K562 (cell line): ENCODE measurements around the gene MEGF11. TPM values are rescaled to one million over a fixed set of nuclear protein-coding genes. Genes with fewer than 3 reads are reported as not detected.
A peak's percentile ranks its signal among the peaks of the same experiment; 100 is the strongest.

Experiments
- ATAC-seq: fragments of 200-7000 bp; cut with Tn5 transposase; 3 replicates; pipeline ENCODE4 v1.9.1; 2020; ENCODE audit warnings: moderate library complexity
- BruUV-seq: library from RNA; stranded (reverse); fragments of 400-500 nt; replicated peaks from 2 replicates; lab custom pipeline; 2021; lab: Mats Ljungman, UMichigan
- CTCF ChIA-PET: fragments of 300-600 bp; formaldehyde crosslinking; extraction: SDS; loops from one replicate; lab custom pipeline; 2021; ENCODE audit warnings: low intra/inter-chr PET ratio; lab: Yijun Ruan, JAX
- POLR2A ChIA-PET: fragments of 300-600, 350-650 bp; sonication (Branson Sonifier 250); formaldehyde crosslinking; extraction: SDS; loops from one replicate; lab custom pipeline; 2021; ENCODE audit warnings: antibody characterized with exemption, inconsistent platforms; lab: Yijun Ruan, JAX
- DNase-seq, 4 experiments: peaks; one replicate each; pipeline versions ENCODE4 v3.0.0 to v3.0.0-alpha.2; 2011 to 2018; ENCODE audit warnings: low spot score in 3 of 4, mixed read lengths in 3 of 4; ENCODE audit errors: extremely low read depth in 1 of 4
- FAIRE-seq: peaks from 2 replicates; lab custom pipeline; 2011; peaks lifted over from hg19 to GRCh38; lab: Jason Lieb, UNC
- H2AFZ ChIP-seq: 2 replicates; pipeline ENCODE4 v1.6.0; 2011; ENCODE audit warnings: low read depth, low read length, control low read depth, inconsistent platforms
- H3K27ac ChIP-seq: fragments of 200-600 bp; 3 replicates; pipeline ENCODE4 v1.8.0; 2011; ENCODE audit warnings: low read depth, mild to moderate bottlenecking, control low read depth, inconsistent platforms, low read length, moderate library complexity, mixed read lengths; ENCODE audit errors: extremely low read depth
- H3K27me3 ChIP-seq, 2 experiments: fragments of 300-600 bp in 1 of 2; 2 replicates in 1 of 2; 3 replicates in 1 of 2; pipeline versions ENCODE4 v1.6.0 to v1.8.0; 2011; ENCODE audit warnings: inconsistent platforms in 2 of 2, low read length in 2 of 2, mild to moderate bottlenecking in 1 of 2, mixed read lengths in 1 of 2, moderate library complexity in 1 of 2; ENCODE audit not compliant: control insufficient read depth in 2 of 2, insufficient read depth in 2 of 2
- H3K36me3 ChIP-seq: fragments of 300-600 bp; 3 replicates; pipeline ENCODE4 v1.8.0; 2011; ENCODE audit warnings: mild to moderate bottlenecking, low read length, inconsistent platforms; ENCODE audit not compliant: control insufficient read depth, insufficient read depth
- H3K4me1 ChIP-seq, 2 experiments: fragments of 200-600 bp in 1 of 2; replicated peaks in 1 of 2; 2 replicates in 1 of 2; 3 replicates in 1 of 2; pipeline versions ENCODE4 v1.5.1 to v1.8.0; 2011; ENCODE audit warnings: inconsistent platforms in 2 of 2, low read length in 2 of 2, mild to moderate bottlenecking in 1 of 2, mixed read lengths in 1 of 2, moderate library complexity in 1 of 2; ENCODE audit not compliant: control insufficient read depth in 2 of 2, insufficient read depth in 2 of 2
- H3K4me2 ChIP-seq: 2 replicates; pipeline ENCODE4 v1.6.1; 2011; ENCODE audit warnings: low read length, control low read depth, inconsistent platforms, mixed read lengths; ENCODE audit not compliant: insufficient read depth
- H3K4me3 ChIP-seq: fragments of 200-600 bp; sonication (generic), shearing (Covaris generic); 2 replicates; pipeline ENCODE4 v1.5.1; 2016; ENCODE audit warnings: control low read depth, inconsistent platforms
- H3K79me2 ChIP-seq: fragments of 200-600 bp; 3 replicates; pipeline ENCODE4 v1.8.0; 2011; ENCODE audit warnings: low read length, inconsistent platforms; ENCODE audit not compliant: control insufficient read depth, insufficient read depth
- H3K9ac ChIP-seq, 2 experiments: 2 replicates each; pipeline versions ENCODE4 v1.6.0 to v1.6.1; 2011; ENCODE audit warnings: low read depth in 2 of 2, low read length in 2 of 2, control low read depth in 1 of 2, inconsistent platforms in 1 of 2, mild to moderate bottlenecking in 1 of 2, mixed read lengths in 1 of 2; ENCODE audit not compliant: insufficient read depth in 1 of 2
- H3K9me1 ChIP-seq: one replicate; pipeline ENCODE4 v1.6.0; 2011; ENCODE audit warnings: inconsistent platforms, mild to moderate bottlenecking, low read length, moderate library complexity; ENCODE audit not compliant: control insufficient read depth, insufficient read depth
- H3K9me3 ChIP-seq: replicated peaks from 2 replicates; pipeline ENCODE4 v1.5.1; 2011; ENCODE audit warnings: low read depth, low read length, inconsistent platforms; ENCODE audit not compliant: control insufficient read depth, insufficient read depth
- H4K20me1 ChIP-seq: replicated peaks from 2 replicates; pipeline ENCODE4 v1.6.1; 2011; ENCODE audit warnings: low read length, inconsistent platforms, mixed read lengths; ENCODE audit not compliant: control insufficient read depth, insufficient read depth
- CTBP1 ChIP-seq: fragments of 450-650 bp; IDR thresholded peaks from 2 replicates; pipeline ENCODE4 v1.6.1; 2016; ENCODE audit warnings: borderline replicate concordance
- FOXA3 ChIP-seq, 2 experiments: fragments of 450-650 bp in 1 of 2; sonication (generic) in 1 of 2; formaldehyde crosslinking; IDR thresholded peaks in 1 of 2; conservative IDR thresholded peaks in 1 of 2; 2 replicates each; pipeline versions ENCODE4 v1.4.0 to v1.8.0; 2020 to 2022; ENCODE audit warnings: mild to moderate bottlenecking in 2 of 2, missing genetic modification reagents in 1 of 2
- GTF2F1 ChIP-seq: IDR thresholded peaks from 2 replicates; pipeline ENCODE4 v1.6.1; 2011; ENCODE audit warnings: low read depth, low read length, improper control_type of control experiment
- JUNB ChIP-seq: fragments of 450-650 bp; formaldehyde crosslinking; conservative IDR thresholded peaks from 2 replicates; pipeline ENCODE4 v1.4.0; 2020; ENCODE audit warnings: mild to moderate bottlenecking
- ZBTB17 ChIP-seq: fragments of 450-650 bp; formaldehyde crosslinking; IDR thresholded peaks from 2 replicates; pipeline ENCODE4 v1.4.0; 2020; ENCODE audit warnings: mild to moderate bottlenecking
- ZBTB34 ChIP-seq: fragments of 250-450 bp; sonication (Bioruptor Pico); IDR thresholded peaks from 2 replicates; pipeline ENCODE4 v1.8.0; 2021; ENCODE audit warnings: mild to moderate bottlenecking, moderate library complexity
- WGBS: fragments of 100-300 bp; shearing (Covaris generic); methylation state at CpG from one replicate; pipeline ENCODE4 v1.1.6; 2016; ENCODE audit warnings: low coverage, mixed read lengths; ENCODE audit not compliant: insufficient coverage; ENCODE audit errors: missing lambda C conversion rate; 5-methylcytosine and 5-hydroxymethylcytosine counted together
- in situ Hi-C: fragments of 300-500 bp; cut with MboI; formaldehyde crosslinking; loops from 4 replicates; pipeline ENCODE4 v1.15.0; 2018; ENCODE audit warnings: inconsistent platforms, mixed read lengths
- intact Hi-C: fragments of 100-400 bp; cut with micrococcal nuclease; formaldehyde crosslinking; loops from 2 replicates; pipeline ENCODE4 v1.14.2; 2022
- polyA plus RNA-seq, 8 experiments: library from polyadenylated mRNA; depleted of rRNA in 4 of 8; stranded (reverse) in 5 of 8; unstranded in 3 of 8; fragments of >200 nt; fragmentation: Nextera tagmentation in 2 of 8; fragmentation: Illumina TruSeq in 1 of 8; extraction: Ambion mirVana in 2 of 8; extraction: Trizol in 1 of 8; gene quantifications; 2 replicates each; pipeline versions ENCODE4 v1.2.1 to v1.2.3, GENCODE V29; 2011 to 2014; ENCODE audit warnings: inconsistent platforms in 1 of 8, missing spikeins in 1 of 8
- total RNA-seq, 7 experiments: library from RNA; depleted of rRNA in 6 of 7; stranded (reverse); fragments of >200 nt in 6 of 7; fragmentation: Illumina TruSeq in 2 of 7; extraction: Trizol in 2 of 7; gene quantifications; 2 replicates each; pipeline versions ENCODE4 v1.2.1 to v1.2.3, GENCODE V29; 2011 to 2021; ENCODE audit warnings: low replicate concordance in 1 of 7
- TF ChIP-seq, protein P1 (sequence below): fragments of 150-350 bp; IDR thresholded peaks from 2 replicates; pipeline ENCODE4 v1.6.1; 2014; ENCODE audit warnings: low read depth, mild to moderate bottlenecking, low read length, borderline replicate concordance

MEGF11 gene
- total and polyA plus RNA-seq, 9 of the 15 experiments (the other 6 are each of a cell fraction or from before 2014, with no cell fraction given): 0.06 to 0.23 (median 0.20) TPM; not detected in 6

DNA sequence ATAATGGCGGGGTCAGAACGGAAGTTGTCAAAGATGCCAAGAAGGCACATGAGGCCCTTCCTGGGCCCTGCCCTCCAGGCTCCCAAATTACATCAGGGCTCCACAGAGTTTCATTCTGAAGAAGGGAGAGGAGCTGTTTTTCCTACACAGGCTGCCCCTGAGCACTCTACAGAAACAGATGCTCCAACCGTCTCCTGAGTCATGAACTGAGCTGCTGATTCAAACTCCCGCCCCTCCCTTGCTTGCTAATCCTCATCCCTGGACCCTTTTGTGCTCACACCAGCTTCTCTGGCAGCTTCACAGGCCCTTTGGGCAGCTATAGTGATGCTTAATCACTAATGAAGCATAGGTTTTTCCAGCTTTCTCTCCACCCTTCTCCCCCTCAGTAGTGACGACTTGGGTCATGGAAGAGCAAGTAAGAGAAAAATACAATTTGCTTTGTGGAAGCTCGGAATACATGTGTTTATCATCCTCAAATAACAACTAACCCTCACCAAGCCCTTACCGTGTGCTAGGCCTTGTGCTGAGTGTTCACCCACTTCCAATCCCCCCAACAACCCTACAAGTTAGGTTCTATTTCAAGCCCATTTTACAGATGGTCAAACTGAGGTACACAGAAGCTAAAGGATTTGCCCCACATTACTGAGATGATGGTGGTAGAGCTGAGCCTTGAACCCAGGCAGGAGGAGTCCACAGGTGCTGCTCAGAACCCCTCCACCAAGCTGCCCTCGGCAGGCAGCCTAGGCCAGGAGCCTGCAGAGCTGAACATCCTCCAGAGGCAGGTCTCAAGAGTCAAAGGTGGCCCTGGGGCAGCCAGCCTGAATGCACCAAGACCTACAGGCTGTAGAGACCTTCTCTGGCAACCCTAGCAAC lies 21.9 kb downstream of the MEGF11 start (continued):
- TF ChIP-seq JUNB (CRISPR knock-in tag) (no peak), GTF2F1 (no peak), CTBP1 (0 out of 2 replicates have a peak, but pooled peaks have one; percentile 28)

- H3K4me3 ChIP-seq: no peak overlapping the region
- in situ Hi-C loops (no loop called here), intact Hi-C loops (loop anchor here (10.0 kb wide), 1 partner anchor 55 kb away; no protein-coding TSS in a partner anchor)
- TF ChIP-seq ZBTB34 (CRISPR knock-in tag): no peak
- TF ChIP-seq FOXA3 (CRISPR knock-in tag; conservative IDR thresholded peaks at IDR 0.05 in 1 of 2, IDR thresholded peaks at IDR 0.05 in 1 of 2): peak in 1 of 2 experiments; percentile 38; a peak in 1 of 4 replicates
- TF ChIP-seq, protein P1, sequence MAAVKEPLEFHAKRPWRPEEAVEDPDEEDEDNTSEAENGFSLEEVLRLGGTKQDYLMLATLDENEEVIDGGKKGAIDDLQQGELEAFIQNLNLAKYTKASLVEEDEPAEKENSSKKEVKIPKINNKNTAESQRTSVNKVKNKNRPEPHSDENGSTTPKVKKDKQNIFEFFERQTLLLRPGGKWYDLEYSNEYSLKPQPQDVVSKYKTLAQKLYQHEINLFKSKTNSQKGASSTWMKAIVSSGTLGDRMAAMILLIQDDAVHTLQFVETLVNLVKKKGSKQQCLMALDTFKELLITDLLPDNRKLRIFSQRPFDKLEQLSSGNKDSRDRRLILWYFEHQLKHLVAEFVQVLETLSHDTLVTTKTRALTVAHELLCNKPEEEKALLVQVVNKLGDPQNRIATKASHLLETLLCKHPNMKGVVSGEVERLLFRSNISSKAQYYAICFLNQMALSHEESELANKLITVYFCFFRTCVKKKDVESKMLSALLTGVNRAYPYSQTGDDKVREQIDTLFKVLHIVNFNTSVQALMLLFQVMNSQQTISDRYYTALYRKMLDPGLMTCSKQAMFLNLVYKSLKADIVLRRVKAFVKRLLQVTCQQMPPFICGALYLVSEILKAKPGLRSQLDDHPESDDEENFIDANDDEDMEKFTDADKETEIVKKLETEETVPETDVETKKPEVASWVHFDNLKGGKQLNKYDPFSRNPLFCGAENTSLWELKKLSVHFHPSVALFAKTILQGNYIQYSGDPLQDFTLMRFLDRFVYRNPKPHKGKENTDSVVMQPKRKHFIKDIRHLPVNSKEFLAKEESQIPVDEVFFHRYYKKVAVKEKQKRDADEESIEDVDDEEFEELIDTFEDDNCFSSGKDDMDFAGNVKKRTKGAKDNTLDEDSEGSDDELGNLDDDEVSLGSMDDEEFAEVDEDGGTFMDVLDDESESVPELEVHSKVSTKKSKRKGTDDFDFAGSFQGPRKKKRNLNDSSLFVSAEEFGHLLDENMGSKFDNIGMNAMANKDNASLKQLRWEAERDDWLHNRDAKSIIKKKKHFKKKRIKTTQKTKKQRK: no peak
- peak; percentile 18; the same call in 1 of the 2 replicates for TF ChIP-seq ZBTB17 (CRISPR knock-in tag)
- ChIA-PET POLR2A (interaction anchor here (1.0 to 2.3 kb wide), 3 partner anchors 12 to 352 kb away, joined by 3 to 9 read pairs (median 5); partner anchors contain the start of gene SNAPC5), CTCF (no interaction called here)
- no peaks in the 10 kb centered on the region for H3K79me2 ChIP-seq
- no peak overlapping the region for H3K4me2 ChIP-seq
- BruUV-seq: no TSS peak
- no peaks in the 10 kb centered on the region for H4K20me1 ChIP-seq
- H3K36me3 ChIP-seq: no peaks in the 10 kb centered on the region
- peaks cover 0 to 9% of the 10 kb centered on the region in 2 experiments; a peak in 2 of 5 replicates for H3K4me1 ChIP-seq
- H3K9me1 ChIP-seq: no peaks in the 10 kb centered on the region
- H3K9ac ChIP-seq: no peak overlapping the region
- ATAC-seq (no peak), DNase-seq (no peak), FAIRE-seq (no peak)
- no peak overlapping the region for H3K27ac ChIP-seq
- no peaks in the 10 kb centered on the region for H3K9me3 ChIP-seq
- H3K27me3 ChIP-seq: peaks cover 6 to 12% of the 10 kb centered on the region in 2 experiments; a peak in 3 of 5 replicates
- WGBS: 40% methylated on average over 6 of the region's 6 CpGs
- no peak overlapping the region for H2AFZ ChIP-seq
These were observed 23.6 kb downstream of the MEGF11 start for GRCh38 chr15:66229790-66230465.
